K562 (cell line): Measurements from ENCODE around the gene WLS. TPM values are rescaled to one million over a fixed set of nuclear protein-coding genes. Genes with fewer than 3 reads are reported as not detected.

Experiments
- ATAC-seq: fragments of 200-7000 bp; cut with Tn5 transposase; 3 replicates; pipeline ENCODE4 v1.9.1; 2020; ENCODE audit warnings: moderate library complexity
- BruUV-seq: library from RNA; stranded (reverse); fragments of 400-500 nt; replicated peaks from 2 replicates; lab custom pipeline; 2021; lab: Mats Ljungman, UMichigan
- CTCF ChIA-PET: fragments of 300-600 bp; formaldehyde crosslinking; extraction: SDS; loops from one replicate; lab custom pipeline; 2021; ENCODE audit warnings: low intra/inter-chr PET ratio; lab: Yijun Ruan, JAX
- POLR2A ChIA-PET: fragments of 300-600, 350-650 bp; sonication (Branson Sonifier 250); formaldehyde crosslinking; extraction: SDS; loops from one replicate; lab custom pipeline; 2021; ENCODE audit warnings: antibody characterized with exemption, inconsistent platforms; lab: Yijun Ruan, JAX
- DNase-seq, 4 experiments: peaks; one replicate each; pipeline versions ENCODE4 v3.0.0 to v3.0.0-alpha.2; 2011 to 2018; ENCODE audit warnings: low spot score in 3 of 4, mixed read lengths in 3 of 4; ENCODE audit errors: extremely low read depth in 1 of 4
- FAIRE-seq: peaks from 2 replicates; lab custom pipeline; 2011; peaks lifted over from hg19 to GRCh38; lab: Jason Lieb, UNC
- H2AFZ ChIP-seq: 2 replicates; pipeline ENCODE4 v1.6.0; 2011; ENCODE audit warnings: low read depth, low read length, control low read depth, inconsistent platforms
- H3K27ac ChIP-seq: fragments of 200-600 bp; 3 replicates; pipeline ENCODE4 v1.8.0; 2011; ENCODE audit warnings: low read depth, mild to moderate bottlenecking, control low read depth, inconsistent platforms, low read length, moderate library complexity, mixed read lengths; ENCODE audit errors: extremely low read depth
- H3K27me3 ChIP-seq, 2 experiments: fragments of 300-600 bp in 1 of 2; 2 replicates in 1 of 2; 3 replicates in 1 of 2; pipeline versions ENCODE4 v1.6.0 to v1.8.0; 2011; ENCODE audit warnings: inconsistent platforms in 2 of 2, low read length in 2 of 2, mild to moderate bottlenecking in 1 of 2, mixed read lengths in 1 of 2, moderate library complexity in 1 of 2; ENCODE audit not compliant: control insufficient read depth in 2 of 2, insufficient read depth in 2 of 2
- H3K36me3 ChIP-seq: fragments of 300-600 bp; 3 replicates; pipeline ENCODE4 v1.8.0; 2011; ENCODE audit warnings: mild to moderate bottlenecking, low read length, inconsistent platforms; ENCODE audit not compliant: control insufficient read depth, insufficient read depth
- H3K4me1 ChIP-seq, 2 experiments: fragments of 200-600 bp in 1 of 2; replicated peaks in 1 of 2; 2 replicates in 1 of 2; 3 replicates in 1 of 2; pipeline versions ENCODE4 v1.5.1 to v1.8.0; 2011; ENCODE audit warnings: inconsistent platforms in 2 of 2, low read length in 2 of 2, mild to moderate bottlenecking in 1 of 2, mixed read lengths in 1 of 2, moderate library complexity in 1 of 2; ENCODE audit not compliant: control insufficient read depth in 2 of 2, insufficient read depth in 2 of 2
- H3K4me2 ChIP-seq: 2 replicates; pipeline ENCODE4 v1.6.1; 2011; ENCODE audit warnings: low read length, control low read depth, inconsistent platforms, mixed read lengths; ENCODE audit not compliant: insufficient read depth
- H3K4me3 ChIP-seq: fragments of 200-600 bp; sonication (generic), shearing (Covaris generic); 2 replicates; pipeline ENCODE4 v1.5.1; 2016; ENCODE audit warnings: control low read depth, inconsistent platforms
- H3K79me2 ChIP-seq: fragments of 200-600 bp; 3 replicates; pipeline ENCODE4 v1.8.0; 2011; ENCODE audit warnings: low read length, inconsistent platforms; ENCODE audit not compliant: control insufficient read depth, insufficient read depth
- H3K9ac ChIP-seq, 2 experiments: 2 replicates each; pipeline versions ENCODE4 v1.6.0 to v1.6.1; 2011; ENCODE audit warnings: low read depth in 2 of 2, low read length in 2 of 2, control low read depth in 1 of 2, inconsistent platforms in 1 of 2, mild to moderate bottlenecking in 1 of 2, mixed read lengths in 1 of 2; ENCODE audit not compliant: insufficient read depth in 1 of 2
- H3K9me1 ChIP-seq: one replicate; pipeline ENCODE4 v1.6.0; 2011; ENCODE audit warnings: inconsistent platforms, mild to moderate bottlenecking, low read length, moderate library complexity; ENCODE audit not compliant: control insufficient read depth, insufficient read depth
- H3K9me3 ChIP-seq: replicated peaks from 2 replicates; pipeline ENCODE4 v1.5.1; 2011; ENCODE audit warnings: low read depth, low read length, inconsistent platforms; ENCODE audit not compliant: control insufficient read depth, insufficient read depth
- H4K20me1 ChIP-seq: replicated peaks from 2 replicates; pipeline ENCODE4 v1.6.1; 2011; ENCODE audit warnings: low read length, inconsistent platforms, mixed read lengths; ENCODE audit not compliant: control insufficient read depth, insufficient read depth
- CEBPB ChIP-seq: fragments of 450-650 bp; IDR thresholded peaks from 2 replicates; pipeline ENCODE4 v1.6.1; 2016; ENCODE audit warnings: missing genetic modification characterization, missing compliant biosample characterization
- CEBPG ChIP-seq, 3 experiments: fragments of 200-800 bp in 1 of 3; sonication (Bioruptor generic) in 1 of 3; sonication (generic) in 1 of 3; formaldehyde crosslinking in 1 of 3; IDR thresholded peaks in 2 of 3; conservative IDR thresholded peaks in 1 of 3; 2 replicates each; pipeline versions ENCODE4 v1.6.1 to v1.8.0; 2016 to 2022; ENCODE audit warnings: missing compliant biosample characterization in 2 of 3, missing genetic modification characterization in 2 of 3, mild to moderate bottlenecking in 1 of 3, missing genetic modification reagents in 1 of 3
- DEAF1 ChIP-seq: fragments of 450-650 bp; formaldehyde crosslinking; IDR thresholded peaks from 2 replicates; pipeline ENCODE4 v1.4.0; 2020; ENCODE audit warnings: mild to moderate bottlenecking, moderate library complexity
- DIDO1 ChIP-seq: fragments of 450-650 bp; IDR thresholded peaks from 2 replicates; pipeline ENCODE4 v1.6.1; 2016; ENCODE audit warnings: low read depth, missing biosample characterization, missing genetic modification characterization
- MYC ChIP-seq, 2 experiments: fragments of 250-450 bp in 1 of 2; sonication (Bioruptor Pico) in 1 of 2; IDR thresholded peaks; 2 replicates each; pipeline versions ENCODE4 v1.5.1 to v1.6.1; 2012 to 2021; ENCODE audit warnings: low read depth in 2 of 2, borderline replicate concordance in 1 of 2, improper control_type of control experiment in 1 of 2, low read length in 1 of 2, mild to moderate bottlenecking in 1 of 2, moderate library complexity in 1 of 2
- STAG1 ChIP-seq: sonication (generic); formaldehyde crosslinking; IDR thresholded peaks from 2 replicates; pipeline ENCODE4 v1.5.0; 2020; ENCODE audit warnings: missing genetic modification reagents, borderline replicate concordance
- WGBS: fragments of 100-300 bp; shearing (Covaris generic); methylation state at CpG from one replicate; pipeline ENCODE4 v1.1.6; 2016; ENCODE audit warnings: low coverage, mixed read lengths; ENCODE audit not compliant: insufficient coverage; ENCODE audit errors: missing lambda C conversion rate; 5-methylcytosine and 5-hydroxymethylcytosine counted together
- in situ Hi-C: fragments of 300-500 bp; cut with MboI; formaldehyde crosslinking; loops from 4 replicates; pipeline ENCODE4 v1.15.0; 2018; ENCODE audit warnings: inconsistent platforms, mixed read lengths
- intact Hi-C: fragments of 100-400 bp; cut with micrococcal nuclease; formaldehyde crosslinking; loops from 2 replicates; pipeline ENCODE4 v1.14.2; 2022
- polyA plus RNA-seq, 8 experiments: library from polyadenylated mRNA; depleted of rRNA in 4 of 8; stranded (reverse) in 5 of 8; unstranded in 3 of 8; fragments of >200 nt; fragmentation: Nextera tagmentation in 2 of 8; fragmentation: Illumina TruSeq in 1 of 8; extraction: Ambion mirVana in 2 of 8; extraction: Trizol in 1 of 8; gene quantifications; 2 replicates each; pipeline versions ENCODE4 v1.2.1 to v1.2.3, GENCODE V29; 2011 to 2014; ENCODE audit warnings: inconsistent platforms in 1 of 8, missing spikeins in 1 of 8
- total RNA-seq, 7 experiments: library from RNA; depleted of rRNA in 6 of 7; stranded (reverse); fragments of >200 nt in 6 of 7; fragmentation: Illumina TruSeq in 2 of 7; extraction: Trizol in 2 of 7; gene quantifications; 2 replicates each; pipeline versions ENCODE4 v1.2.1 to v1.2.3, GENCODE V29; 2011 to 2021; ENCODE audit warnings: low replicate concordance in 1 of 7
- TF ChIP-seq, protein P1 (sequence below), 3 experiments: IDR thresholded peaks in 2 of 3; conservative IDR thresholded peaks in 1 of 3; 2 replicates each; pipeline ENCODE4 v1.5.1; 2011 to 2012; ENCODE audit warnings: low read length in 3 of 3, mild to moderate bottlenecking in 3 of 3, control low read depth in 2 of 3, improper control_type of control experiment in 1 of 3, inconsistent platforms in 1 of 3, low read depth in 1 of 3, mixed read lengths in 1 of 3, moderate library complexity in 1 of 3; ENCODE audit not compliant: insufficient read depth in 2 of 3

WLS gene
- total and polyA plus RNA-seq, 9 of the 15 experiments (the other 6 are each of a cell fraction or from before 2014, with no cell fraction given) = 0.47 TPM; not detected in 8

- WGBS = 0% methylated on average over 3 of the region's 3 CpGs
- ATAC-seq = peak; percentile 50
- TF ChIP-seq DEAF1 (peak; percentile 61), CEBPG (CRISPR knock-in tag; IDR thresholded peaks at IDR 0.05) (no peak), CEBPG (tag; conservative IDR thresholded peaks at IDR 0.05 in 1 of 2, IDR thresholded peaks at IDR 0.05 in 1 of 2) (peak in 1 of 2 experiments; percentile 36; a peak in 1 of 4 replicates), CEBPB (peak; percentile 66), MYC (IDR thresholded peaks at IDR 0.05; ENCODE audit: low read depth, low read length) (no peak), MYC (CRISPR knock-in tag; IDR thresholded peaks at IDR 0.05; ENCODE audit: borderline replicate concordance, low read depth) (no peak), STAG1 (CRISPR knock-in tag) (peak; percentile 30; the same call in 1 of the 2 replicates), DIDO1 (tag) (no peak)
- TF ChIP-seq, protein P1, sequence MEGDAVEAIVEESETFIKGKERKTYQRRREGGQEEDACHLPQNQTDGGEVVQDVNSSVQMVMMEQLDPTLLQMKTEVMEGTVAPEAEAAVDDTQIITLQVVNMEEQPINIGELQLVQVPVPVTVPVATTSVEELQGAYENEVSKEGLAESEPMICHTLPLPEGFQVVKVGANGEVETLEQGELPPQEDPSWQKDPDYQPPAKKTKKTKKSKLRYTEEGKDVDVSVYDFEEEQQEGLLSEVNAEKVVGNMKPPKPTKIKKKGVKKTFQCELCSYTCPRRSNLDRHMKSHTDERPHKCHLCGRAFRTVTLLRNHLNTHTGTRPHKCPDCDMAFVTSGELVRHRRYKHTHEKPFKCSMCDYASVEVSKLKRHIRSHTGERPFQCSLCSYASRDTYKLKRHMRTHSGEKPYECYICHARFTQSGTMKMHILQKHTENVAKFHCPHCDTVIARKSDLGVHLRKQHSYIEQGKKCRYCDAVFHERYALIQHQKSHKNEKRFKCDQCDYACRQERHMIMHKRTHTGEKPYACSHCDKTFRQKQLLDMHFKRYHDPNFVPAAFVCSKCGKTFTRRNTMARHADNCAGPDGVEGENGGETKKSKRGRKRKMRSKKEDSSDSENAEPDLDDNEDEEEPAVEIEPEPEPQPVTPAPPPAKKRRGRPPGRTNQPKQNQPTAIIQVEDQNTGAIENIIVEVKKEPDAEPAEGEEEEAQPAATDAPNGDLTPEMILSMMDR (IDR thresholded peaks at IDR 0.05 in 2 of 3, conservative IDR thresholded peaks at IDR 0.05 in 1 of 3; ENCODE audit: insufficient read depth in 2 of 3, low read depth in 1 of 3, low read length in 3 of 3) = peak; percentile 64 to 87 (median 75)
Observed at GRCh38 chr1:68116643-68117235, 115.6 kb downstream of the WLS start.

More at GRCh38 chr1:68116643-68117235, 115.6 kb downstream of the WLS start:
- BruUV-seq = no TSS peak
- DNase-seq = peak; percentile 44 to 66 (median 48)
- peak overlapping the region; percentile 40; the same call in 1 of the 2 replicates for H2AFZ ChIP-seq
- H3K4me1 ChIP-seq = no peaks in the 10 kb centered on the region
- in situ Hi-C loops (loop anchor here (25.0 kb wide), 2 partner anchors 579 to 1621 kb away; no protein-coding TSS in a partner anchor), intact Hi-C loops (loop anchor here (1.0 to 5.0 kb wide), 3 partner anchors 206 to 1621 kb away; no protein-coding TSS in a partner anchor)
- H3K9ac ChIP-seq = no peak overlapping the region
- no peaks in the 10 kb centered on the region for H3K36me3 ChIP-seq
- H3K27me3 ChIP-seq = peaks cover 0 to 4% of the 10 kb centered on the region in 2 experiments; a peak in 1 of 5 replicates
- ChIA-PET POLR2A (interaction anchor here (1.0 to 1.1 kb wide), 2 partner anchors 231 to 266 kb away, joined by 3 read pairs; no protein-coding TSS in a partner anchor), CTCF (interaction anchor here (0.6 to 1.7 kb wide), 3 partner anchors 15 to 267 kb away, joined by 3 to 6 read pairs (median 3); no protein-coding TSS in a partner anchor)
- H4K20me1 ChIP-seq = no peaks in the 10 kb centered on the region
- no peak overlapping the region for H3K4me3 ChIP-seq
- H3K27ac ChIP-seq = no peak overlapping the region
- peak overlapping the region; percentile 56 for H3K4me2 ChIP-seq
- no peaks in the 10 kb centered on the region for H3K9me3 ChIP-seq
- no peaks in the 10 kb centered on the region for H3K9me1 ChIP-seq
- peak; percentile 42 for FAIRE-seq
- H3K79me2 ChIP-seq = no peaks in the 10 kb centered on the region
